Keratinocyte (primary cell): ENCODE results near the gene FAM83E. TPM values are rescaled to one million over a fixed set of nuclear protein-coding genes. Genes with fewer than 3 reads are reported as not detected.
A peak's percentile ranks its signal among the peaks of the same experiment; 100 is the strongest.

ENCODE experiments used
- DNase-seq: peaks from one replicate; pipeline ENCODE4 v3.0.0-alpha.2; 2011; ENCODE audit warnings: low read depth, missing footprints, low spot score
- FAIRE-seq: peaks from 2 replicates; lab custom pipeline; 2011; peaks lifted over from hg19 to GRCh38; lab: Jason Lieb, UNC
- H2AFZ ChIP-seq: 2 replicates; pipeline ENCODE4 v1.6.0; 2012; ENCODE audit warnings: low read length, control low read depth, inconsistent platforms; ENCODE audit not compliant: control insufficient read depth
- H3K27ac ChIP-seq: 2 replicates; pipeline ENCODE4 v1.5.1; 2011; ENCODE audit warnings: low read length; ENCODE audit not compliant: control insufficient read depth, insufficient read depth
- H3K27me3 ChIP-seq: 3 replicates; pipeline ENCODE4 v1.6.0; 2011; ENCODE audit warnings: low read length; ENCODE audit not compliant: control insufficient read depth, insufficient read depth; ENCODE audit errors: extremely low read depth
- H3K36me3 ChIP-seq, 2 experiments: 2 replicates in 1 of 2; 3 replicates in 1 of 2; pipeline ENCODE4 v1.5.1; 2011; ENCODE audit warnings: low read length in 2 of 2, mild to moderate bottlenecking in 1 of 2; ENCODE audit not compliant: control insufficient read depth in 2 of 2, insufficient read depth in 2 of 2; ENCODE audit errors: extremely low read depth in 1 of 2
- H3K4me1 ChIP-seq: 3 replicates; pipeline ENCODE4 v1.5.1; 2011; ENCODE audit warnings: low read length; ENCODE audit not compliant: control insufficient read depth, insufficient read depth; ENCODE audit errors: extremely low read depth
- H3K4me2 ChIP-seq: 3 replicates; pipeline ENCODE4 v1.6.0; 2011; ENCODE audit warnings: low read depth, low read length; ENCODE audit not compliant: control insufficient read depth, insufficient read depth; ENCODE audit errors: extremely low read depth
- H3K4me3 ChIP-seq, 3 experiments: fragments of 200-600 bp in 1 of 3; sonication (generic) in 1 of 3; 2 replicates in 2 of 3; 3 replicates in 1 of 3; pipeline ENCODE4 v1.5.1; 2011 to 2016; ENCODE audit warnings: low read length in 3 of 3, mild to moderate bottlenecking in 3 of 3, control low read depth in 2 of 3, inconsistent platforms in 1 of 3, low read depth in 1 of 3, mixed read lengths in 1 of 3, mixed run types in 1 of 3, moderate library complexity in 1 of 3; ENCODE audit not compliant: control insufficient read depth in 2 of 3, insufficient read depth in 2 of 3; ENCODE audit errors: extremely low read depth in 1 of 3
- H3K79me2 ChIP-seq: 2 replicates; pipeline ENCODE4 v1.6.0; 2012; ENCODE audit warnings: low read length; ENCODE audit not compliant: control insufficient read depth, insufficient read depth
- H3K9ac ChIP-seq: 3 replicates; pipeline ENCODE4 v1.6.0; 2011; ENCODE audit warnings: low read length; ENCODE audit not compliant: control insufficient read depth, insufficient read depth; ENCODE audit errors: extremely low read depth
- H3K9me1 ChIP-seq: 3 replicates; pipeline ENCODE4 v1.6.0; 2011; ENCODE audit warnings: low read length; ENCODE audit not compliant: control insufficient read depth, insufficient read depth; ENCODE audit errors: extremely low read depth
- H3K9me3 ChIP-seq: 2 replicates; pipeline ENCODE4 v1.5.1; 2012; ENCODE audit warnings: low read depth, low read length; ENCODE audit not compliant: control insufficient read depth
- H4K20me1 ChIP-seq: 3 replicates; pipeline ENCODE4 v1.6.0; 2011; ENCODE audit warnings: low read length; ENCODE audit not compliant: control insufficient read depth, insufficient read depth; ENCODE audit errors: extremely low read depth
- CTCF ChIP-seq, 3 experiments: IDR thresholded peaks in 1 of 3; conservative IDR thresholded peaks in 1 of 3; optimal IDR thresholded peaks in 1 of 3; 2 replicates in 2 of 3; 3 replicates in 1 of 3; pipeline versions ENCODE3 to v1.5.1; 2011; ENCODE audit warnings: low read length in 3 of 3, mild to moderate bottlenecking in 3 of 3, moderate library complexity in 2 of 3, control low read depth in 1 of 3, inconsistent platforms in 1 of 3; ENCODE audit not compliant: insufficient read depth in 2 of 3; ENCODE audit errors: extremely low read depth in 1 of 3
- EZH2 ChIP-seq: IDR thresholded peaks from one replicate; pipeline ENCODE4 v1.6.1; 2012; ENCODE audit warnings: inconsistent platforms, mild to moderate bottlenecking, low read length, moderate library complexity
- dilution Hi-C: fragments of 300-500 bp; cut with MboI; formaldehyde crosslinking; loops from one replicate; pipeline ENCODE4 v1.7.0; 2020; ENCODE audit warnings: low sequenced_read_pairs; ENCODE audit not compliant: extremely low pct_ligation_motif_present
- polyA plus RNA-seq, 5 experiments: library from polyadenylated mRNA; depleted of rRNA in 3 of 5; stranded (reverse) in 3 of 5; stranded (forward) in 1 of 5; unstranded in 1 of 5; fragments of >200 nt; gene quantifications; 1 replicate in 1 of 5; 2 replicates in 3 of 5; 3 replicates in 1 of 5; pipeline versions ENCODE4 v1.2.1 to v1.2.3, GENCODE V29; 2011 to 2012; ENCODE audit warnings: missing spikeins in 2 of 5, low read depth in 1 of 5, low replicate concordance in 1 of 5

Gene FAM83E
- polyA plus RNA-seq, 1 donor (not counting 4 experiments of a cell fraction or from before 2014, with no cell fraction given): 0.17 TPM

- H3K27ac ChIP-seq: no peak overlapping the region
- FAIRE-seq (no peak), DNase-seq (no peak)
- H3K9ac ChIP-seq: peak overlapping the region; percentile 66
- H3K4me2 ChIP-seq: peak overlapping the region; percentile 89
- H3K79me2 ChIP-seq: no peaks in the 10 kb centered on the region
- no peaks in the 10 kb centered on the region for H3K9me3 ChIP-seq
- peak overlapping the region; percentile 53 to 75 (median 72) for H3K4me3 ChIP-seq
- H3K27me3 ChIP-seq: no peaks in the 10 kb centered on the region
- TF ChIP-seq EZH2 (no peak), CTCF (optimal IDR thresholded peaks at IDR 0.05 in 1 of 3, IDR thresholded peaks at IDR 0.05 in 1 of 3, conservative IDR thresholded peaks at IDR 0.05 in 1 of 3; ENCODE audit: extremely low read depth in 1 of 3, insufficient read depth in 2 of 3, low read length in 3 of 3) (no peak)
- dilution Hi-C loops: no loop called here
- peak overlapping the region; percentile 2 for H2AFZ ChIP-seq
- peaks cover 58% of the 10 kb centered on the region for H3K4me1 ChIP-seq
- H3K9me1 ChIP-seq: no peaks in the 10 kb centered on the region
- H3K36me3 ChIP-seq: no peaks in the 10 kb centered on the region
- no peaks in the 10 kb centered on the region for H4K20me1 ChIP-seq
These were observed 21.3 kb upstream of the FAM83E start for GRCh38 chr19:48635966-48636858.

- FAIRE-seq: no peak
- DNase-seq: no peak
- Histone ChIP-seq H3K4me2 (peak overlapping the region; percentile 89), H3K4me3 (peak overlapping the region; percentile 53 to 66 (median 62)), H3K27me3 (no peaks in the 10 kb centered on the region), H3K4me1 (peaks cover 60% of the 10 kb centered on the region), H3K27ac (peak overlapping the region; percentile 82), H3K36me3 (no peaks in the 10 kb centered on the region), H3K9me1 (no peaks in the 10 kb centered on the region), H3K9me3 (no peaks in the 10 kb centered on the region), H4K20me1 (no peaks in the 10 kb centered on the region), H3K79me2 (no peaks in the 10 kb centered on the region), H3K9ac (peak overlapping the region; percentile 66), H2AFZ (peak overlapping the region; percentile 2)
- dilution Hi-C loops: no loop called here
- TF ChIP-seq CTCF (optimal IDR thresholded peaks at IDR 0.05 in 1 of 3, IDR thresholded peaks at IDR 0.05 in 1 of 3, conservative IDR thresholded peaks at IDR 0.05 in 1 of 3; ENCODE audit: extremely low read depth in 1 of 3, insufficient read depth in 2 of 3, low read length in 3 of 3): no peak
- no peak for TF ChIP-seq EZH2
These were observed 20.5 kb upstream of the FAM83E start for GRCh38 chr19:48635263-48635965.
